Heart left ventricle (tissue), 13 donors: ENCODE results near the gene PTN.

ENCODE experiments used
- CTCF ChIP-seq, 12 donors: fragments of 200-600 bp; sonication (generic) in 4 of 12; IDR thresholded peaks; one replicate each; pipeline versions ENCODE4 v1.5.0 to v1.8.0; 2018 to 2022; ENCODE audit warnings: antibody characterized with exemption in 12 of 12, mild to moderate bottlenecking in 5 of 12
- POLR2A ChIP-seq, 2 donors: fragments of 450-650 bp; IDR thresholded peaks; one replicate each; pipeline ENCODE4 v1.6.1; 2017; ENCODE audit warnings: antibody characterized with exemption in 2 of 2, mild to moderate bottlenecking in 2 of 2, moderate library complexity in 2 of 2
- donor health status: ischemic (EF 13 %, LVEDD 7.1; RV severe dilation, severe dysfunction).
- donor health status: DM: no; HTN: yes; CAD: no.
- donor health status: DM: no; HTN: no; CAD: no.
- donor health status: ischemic (EF 25% LVEDD 6.9; RV normal size, moderate dysfunction).
- donor health status: ischemic (EF 25% LVEDD 5.7; RV mildly dilated, moderate dysfunction).
- donor health status: ischemic (EF 35%, LVEDD 5.7; RV mildly dilated, moderate dysfunction).
- donor health status: nonischemic (EF 11% LVEDD 7.7; RV severe dilation, severe dysfunction).
- donor health status: DM: yes; HTN: yes; CAD: no.
- donor health status: PGD.
- donor health status: ischemic (EF 29% LVEDD 5.4; RV normal size, mild dysfunction).
- donor health status: nonischemic (EF 23%, LVEDD 6.1; RV moderate dilation, normal function).

- TF ChIP-seq CTCF (IDR thresholded peaks at IDR 0.05) (no peak), POLR2A (IDR thresholded peaks at IDR 0.05) (no peak)
These were observed 2.4 kb upstream of the PTN start for GRCh38 chr7:137345799-137346449.
